C4-2B (cell line): ENCODE results near the gene PMM2.

Source experiments
- CTCF ChIP-seq: fragments of 450-650 bp; conservative IDR thresholded peaks from 2 replicates; pipeline ENCODE4 v1.5.1; 2017; ENCODE audit warnings: mild to moderate bottlenecking
- ZFX ChIP-seq: fragments of 450-650 bp; IDR thresholded peaks from 2 replicates; pipeline ENCODE4 v1.6.1; 2017

- TF ChIP-seq CTCF (no peak), ZFX (no peak)
These were observed 80.4 kb downstream of the PMM2 start for GRCh38 chr16:8877894-8878522.
